Testis (tissue), 2 donors: ENCODE data around the gene MIER2.

Experiments
- POLR2A ChIP-seq: fragments of 450-650 bp; IDR thresholded peaks from one replicate; pipeline ENCODE4 v1.6.1; 2017; ENCODE audit warnings: antibody characterized with exemption, mild to moderate bottlenecking, moderate library complexity
- TF ChIP-seq, protein P1 (sequence below), 3 experiments: fragments of 450-650 bp in 2 of 3; fragments of 200-600 bp in 1 of 3; sonication (generic) in 1 of 3; IDR thresholded peaks; one replicate each; pipeline ENCODE4 v1.5.1; 2016 to 2019; ENCODE audit warnings: antibody characterized with exemption in 3 of 3, mild to moderate bottlenecking in 2 of 3, moderate library complexity in 1 of 3

DNA sequence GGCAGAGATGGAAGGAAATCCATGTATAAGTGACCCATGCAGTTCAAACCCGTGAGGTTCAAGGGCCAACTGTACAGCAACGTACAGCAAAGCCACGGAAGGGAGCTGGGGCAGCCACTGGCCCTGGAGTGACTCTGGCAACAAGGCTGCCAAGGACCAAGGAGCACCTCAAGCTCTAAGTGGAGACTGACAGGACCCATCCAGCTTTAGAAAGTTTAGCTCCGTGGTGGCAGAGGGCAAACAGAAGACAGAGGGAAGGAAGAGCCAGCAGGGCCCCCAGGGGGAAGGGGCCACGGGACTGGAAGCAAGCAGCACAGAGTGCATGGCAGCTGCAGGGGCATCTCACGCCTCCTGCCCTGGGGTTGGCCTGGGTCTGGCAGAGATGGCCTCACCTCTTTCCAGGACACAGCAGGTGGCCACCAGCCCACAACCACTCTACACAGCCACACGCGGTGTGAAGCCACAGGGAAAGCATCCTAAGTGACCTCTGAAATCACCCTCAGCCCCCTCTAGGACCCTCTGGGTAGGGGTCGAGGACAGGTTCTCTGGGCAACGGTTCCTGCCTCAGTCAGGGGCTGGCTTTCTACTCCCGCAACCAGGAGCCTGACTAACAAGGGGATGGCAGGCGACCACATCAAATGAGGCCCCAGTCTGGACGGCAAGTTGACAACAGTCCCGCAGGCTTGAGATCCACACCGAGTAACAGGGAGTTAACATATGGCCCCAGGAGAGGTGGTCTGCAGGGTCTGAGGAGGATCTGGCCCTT lies 3.8 kb downstream of the MIER2 start:
- TF ChIP-seq, protein P1, sequence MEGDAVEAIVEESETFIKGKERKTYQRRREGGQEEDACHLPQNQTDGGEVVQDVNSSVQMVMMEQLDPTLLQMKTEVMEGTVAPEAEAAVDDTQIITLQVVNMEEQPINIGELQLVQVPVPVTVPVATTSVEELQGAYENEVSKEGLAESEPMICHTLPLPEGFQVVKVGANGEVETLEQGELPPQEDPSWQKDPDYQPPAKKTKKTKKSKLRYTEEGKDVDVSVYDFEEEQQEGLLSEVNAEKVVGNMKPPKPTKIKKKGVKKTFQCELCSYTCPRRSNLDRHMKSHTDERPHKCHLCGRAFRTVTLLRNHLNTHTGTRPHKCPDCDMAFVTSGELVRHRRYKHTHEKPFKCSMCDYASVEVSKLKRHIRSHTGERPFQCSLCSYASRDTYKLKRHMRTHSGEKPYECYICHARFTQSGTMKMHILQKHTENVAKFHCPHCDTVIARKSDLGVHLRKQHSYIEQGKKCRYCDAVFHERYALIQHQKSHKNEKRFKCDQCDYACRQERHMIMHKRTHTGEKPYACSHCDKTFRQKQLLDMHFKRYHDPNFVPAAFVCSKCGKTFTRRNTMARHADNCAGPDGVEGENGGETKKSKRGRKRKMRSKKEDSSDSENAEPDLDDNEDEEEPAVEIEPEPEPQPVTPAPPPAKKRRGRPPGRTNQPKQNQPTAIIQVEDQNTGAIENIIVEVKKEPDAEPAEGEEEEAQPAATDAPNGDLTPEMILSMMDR (IDR thresholded peaks at IDR 0.05): no peak
- no peak for TF ChIP-seq POLR2A
